BLaER1 treated with 17β-estradiol and CSF1 and Interleukin-3, amounts not matched to agents 10 nM and 100 nM (cell line): Measurements from ENCODE around the gene GRK5.
A peak's percentile ranks its signal among the peaks of the same experiment; 100 is the strongest.

Source experiments
- H3K27ac ChIP-seq, 11 experiments: shearing (Covaris generic); formaldehyde crosslinking; 2 replicates each; pipeline ENCODE4 v1.8.1; 2022
- H3K27me3 ChIP-seq, 11 experiments: shearing (Covaris generic); formaldehyde crosslinking; 2 replicates each; pipeline ENCODE4 v1.8.1; 2022
- H3K36me3 ChIP-seq, 11 experiments: shearing (Covaris generic); formaldehyde crosslinking; 2 replicates each; pipeline ENCODE4 v1.8.1; 2022
- H3K4me1 ChIP-seq, 10 experiments: shearing (Covaris generic); formaldehyde crosslinking; 2 replicates each; pipeline ENCODE4 v1.8.1; 2022
- H3K4me2 ChIP-seq, 11 experiments: shearing (Covaris generic); formaldehyde crosslinking; 2 replicates each; pipeline ENCODE4 v1.8.1; 2022
- H3K4me3 ChIP-seq, 10 experiments: shearing (Covaris generic); formaldehyde crosslinking; 2 replicates each; pipeline ENCODE4 v1.8.1; 2022
- H3K9ac ChIP-seq, 11 experiments: shearing (Covaris generic); formaldehyde crosslinking; 2 replicates each; pipeline ENCODE4 v1.8.1; 2022
- H3K9me3 ChIP-seq, 11 experiments: shearing (Covaris generic); formaldehyde crosslinking; replicated peaks in 1 of 11; 2 replicates each; pipeline ENCODE4 v1.8.1; 2022
- H4K20me1 ChIP-seq, 11 experiments: shearing (Covaris generic); formaldehyde crosslinking; 2 replicates each; pipeline ENCODE4 v1.8.1; 2022
- Cebpa-rat ChIP-seq, 11 experiments: shearing (Covaris generic); IDR thresholded peaks; 2 replicates each; pipeline ENCODE4 v1.8.1; 2022

The GRK5 gene

DNA sequence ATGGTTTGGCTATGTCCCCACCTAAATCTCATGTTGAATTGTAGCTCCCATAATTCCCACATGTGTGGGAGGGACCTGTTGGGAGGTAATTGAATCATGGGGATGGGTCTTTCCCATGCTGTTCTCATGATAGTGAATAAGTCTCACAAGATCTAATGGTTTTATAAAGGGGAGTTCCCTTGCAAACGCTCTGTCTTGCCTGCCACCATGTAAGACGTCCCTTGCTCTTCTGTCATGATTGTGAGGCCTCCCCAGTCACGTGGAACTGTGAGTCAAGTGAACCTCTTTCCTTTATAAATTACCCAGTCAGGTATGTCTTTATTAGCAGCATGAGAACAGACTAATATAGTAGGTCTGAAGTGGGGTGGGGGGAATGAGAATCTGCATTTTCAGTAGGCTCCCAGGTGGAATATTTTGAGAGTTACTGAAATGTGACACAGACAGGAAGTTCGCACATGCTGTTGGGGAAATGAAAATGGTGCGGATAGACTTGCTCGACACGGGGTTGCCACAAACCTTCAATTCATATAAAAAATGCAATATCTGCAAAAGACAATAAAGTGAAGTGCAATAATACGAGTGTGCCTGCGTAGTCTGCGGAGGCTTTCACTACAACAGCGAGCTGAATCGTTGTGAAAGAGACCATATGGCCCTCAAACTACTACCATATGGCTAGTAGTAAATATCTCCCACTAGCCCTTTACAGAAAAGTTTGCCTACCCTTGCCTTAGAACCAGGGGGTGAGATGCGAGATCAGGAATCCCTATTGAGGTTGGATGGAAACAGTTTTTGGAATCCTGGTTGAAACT is 166.1 kb downstream of the GRK5 start:
- Histone ChIP-seq H3K36me3 (no peaks in the 10 kb centered on the region), H3K9ac (no peak overlapping the region), H3K27ac (no peak overlapping the region), H3K4me2 (peak overlapping the region; percentile 20 to 98 (median 61)), H3K4me1 (peaks cover 48 to 65% (median 56%) of the 10 kb centered on the region in 10 experiments), H4K20me1 (peaks cover 0 to 12% (median 0%) of the 10 kb centered on the region in 11 experiments; a peak in 8 of 22 replicates), H3K4me3 (no peak overlapping the region), H3K9me3 (peaks cover 0 to 6% (median 0%) of the 10 kb centered on the region in 11 experiments; a peak in 3 of 22 replicates), H3K27me3 (no peaks in the 10 kb centered on the region; a peak in 1 of 22 replicates)
- TF ChIP-seq Cebpa-rat (IDR thresholded peaks at IDR 0.05): no peak

GRCh38 chr10:119374236-119374635 is 166.9 kb downstream of the GRK5 start:
- Histone ChIP-seq H3K4me2 (peak overlapping the region; percentile 20 to 98 (median 61)), H3K4me1 (peaks cover 41 to 58% (median 49%) of the 10 kb centered on the region in 10 experiments), H3K27ac (no peak overlapping the region), H3K9ac (no peak overlapping the region), H4K20me1 (peaks cover 0 to 10% (median 0%) of the 10 kb centered on the region in 11 experiments; a peak in 7 of 22 replicates), H3K4me3 (no peak overlapping the region), H3K9me3 (peaks cover 0 to 6% (median 0%) of the 10 kb centered on the region in 11 experiments; a peak in 3 of 22 replicates), H3K27me3 (no peaks in the 10 kb centered on the region), H3K36me3 (no peaks in the 10 kb centered on the region)
- TF ChIP-seq Cebpa-rat (IDR thresholded peaks at IDR 0.05): no peak

DNA sequence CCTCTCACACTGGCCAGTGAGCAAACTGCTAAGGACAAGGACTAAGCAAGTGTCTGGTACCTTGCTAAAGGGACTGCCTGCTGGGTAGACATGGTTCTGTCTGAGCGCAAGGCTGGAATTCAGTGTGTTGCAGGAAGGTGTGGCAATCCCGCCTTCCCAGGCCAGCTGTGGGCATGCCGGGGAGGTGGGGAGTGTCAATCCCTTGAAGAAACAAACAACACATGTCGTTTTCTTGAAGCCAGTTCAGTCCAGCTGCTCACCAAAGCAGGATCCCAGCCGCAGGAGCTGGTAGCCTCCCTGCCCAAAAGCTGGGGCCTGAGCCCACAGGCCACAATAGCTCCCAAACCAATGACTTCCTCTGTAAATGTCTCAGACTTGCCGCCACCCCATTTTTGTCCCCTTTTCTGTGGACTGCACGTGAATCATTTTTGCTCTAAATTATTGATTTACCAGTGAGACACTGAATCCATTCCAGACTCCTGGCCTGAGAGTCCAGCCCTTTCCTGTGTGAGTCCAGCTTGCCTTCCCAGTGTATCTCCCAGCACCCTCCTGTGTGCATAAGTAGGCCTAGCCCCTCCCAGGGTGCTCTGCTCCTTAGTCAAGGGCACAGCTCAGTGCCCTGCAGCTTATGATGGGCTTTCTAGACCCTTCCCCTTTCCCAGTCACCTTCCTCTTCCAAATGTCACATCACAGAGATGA is 168.4 kb downstream of the GRK5 start:
- no peak overlapping the region for H3K9ac ChIP-seq
- H3K9me3 ChIP-seq: peaks cover 0 to 17% (median 2%) of the 10 kb centered on the region in 11 experiments; a peak in 7 of 22 replicates
- no peak for TF ChIP-seq Cebpa-rat (IDR thresholded peaks at IDR 0.05)
- no peak overlapping the region for H3K27ac ChIP-seq
- no peaks in the 10 kb centered on the region for H3K27me3 ChIP-seq
- H4K20me1 ChIP-seq: no peaks in the 10 kb centered on the region
- H3K36me3 ChIP-seq: no peaks in the 10 kb centered on the region
- peak overlapping the region in 3 of 11 experiments; percentile 1 to 11 (median 10); a peak in 1 of 22 replicates for H3K4me2 ChIP-seq
- H3K4me3 ChIP-seq: no peak overlapping the region
- peaks cover 26 to 58% (median 40%) of the 10 kb centered on the region in 10 experiments for H3K4me1 ChIP-seq

DNA sequence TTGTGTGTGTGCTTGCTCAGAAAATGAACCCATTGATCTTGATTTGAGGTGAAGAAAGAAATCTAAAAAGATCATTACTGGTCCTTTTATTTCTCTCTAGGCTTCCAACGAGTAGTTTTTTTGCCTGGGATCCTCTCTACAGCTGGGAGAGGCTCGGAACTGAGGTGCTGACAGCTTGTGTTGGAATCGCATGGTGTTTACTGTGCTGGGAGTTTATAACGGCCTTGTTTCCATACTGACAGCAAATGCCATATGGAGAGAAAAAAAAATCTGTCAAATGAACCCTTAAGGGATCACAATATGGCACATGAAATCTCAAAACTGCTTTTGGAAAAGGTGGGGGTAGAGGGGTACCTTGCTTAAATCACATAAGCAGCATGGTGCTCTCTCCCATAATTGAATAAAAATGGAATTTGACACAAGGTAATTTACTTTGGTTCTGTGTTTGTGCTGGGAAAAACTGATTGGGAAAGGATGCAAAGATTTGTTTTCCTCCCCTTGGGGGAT is 170.1 kb downstream of the GRK5 start:
- Histone ChIP-seq H4K20me1 (no peaks in the 10 kb centered on the region), H3K4me1 (peaks cover 26 to 60% (median 40%) of the 10 kb centered on the region in 10 experiments), H3K4me2 (no peak overlapping the region), H3K27me3 (no peaks in the 10 kb centered on the region), H3K9ac (no peak overlapping the region), H3K9me3 (peaks cover 0 to 26% (median 9%) of the 10 kb centered on the region in 11 experiments; a peak in 11 of 22 replicates), H3K36me3 (no peaks in the 10 kb centered on the region), H3K27ac (no peak overlapping the region), H3K4me3 (no peak overlapping the region)
- no peak for TF ChIP-seq Cebpa-rat (IDR thresholded peaks at IDR 0.05)

GRCh38 chr10:119377958-119378736 is 170.8 kb downstream of the GRK5 start:
- Histone ChIP-seq H3K27ac (no peak overlapping the region), H3K4me3 (no peak overlapping the region), H3K27me3 (no peaks in the 10 kb centered on the region), H3K36me3 (no peaks in the 10 kb centered on the region), H4K20me1 (no peaks in the 10 kb centered on the region), H3K9me3 (peaks cover 0 to 26% (median 9%) of the 10 kb centered on the region in 11 experiments; a peak in 11 of 22 replicates), H3K4me2 (no peak overlapping the region), H3K4me1 (peaks cover 32 to 61% (median 42%) of the 10 kb centered on the region in 10 experiments), H3K9ac (no peak overlapping the region)
- no peak for TF ChIP-seq Cebpa-rat (IDR thresholded peaks at IDR 0.05)

DNA sequence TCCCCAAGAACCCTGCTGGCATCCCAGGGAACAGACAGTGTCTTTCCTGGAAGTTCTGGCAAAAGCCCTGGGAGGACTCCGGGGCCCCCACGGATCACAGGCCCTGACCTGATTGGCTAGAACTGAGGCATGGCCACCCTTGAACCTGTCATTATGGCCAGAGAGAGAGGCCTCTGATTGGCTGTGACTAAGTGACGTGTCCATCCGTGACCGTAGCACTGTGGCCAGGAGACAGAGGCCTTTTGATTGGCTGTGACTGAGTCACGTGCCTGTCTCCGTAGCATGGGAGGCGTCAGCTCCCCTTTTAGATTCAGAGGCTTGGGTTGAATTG is 171.3 kb downstream of the GRK5 start:
- TF ChIP-seq Cebpa-rat (IDR thresholded peaks at IDR 0.05): no peak
- H3K4me3 ChIP-seq: no peak overlapping the region
- no peaks in the 10 kb centered on the region for H3K36me3 ChIP-seq
- H3K4me1 ChIP-seq: peaks cover 32 to 61% (median 42%) of the 10 kb centered on the region in 10 experiments
- no peak overlapping the region for H3K27ac ChIP-seq
- H3K9ac ChIP-seq: no peak overlapping the region
- no peak overlapping the region for H3K4me2 ChIP-seq
- no peaks in the 10 kb centered on the region for H4K20me1 ChIP-seq
- H3K9me3 ChIP-seq: peaks cover 0 to 26% (median 8%) of the 10 kb centered on the region in 11 experiments; a peak in 10 of 22 replicates
- H3K27me3 ChIP-seq: no peaks in the 10 kb centered on the region

- Histone ChIP-seq H3K36me3 (no peaks in the 10 kb centered on the region), H3K9me3 (peaks cover 0 to 26% (median 8%) of the 10 kb centered on the region in 11 experiments; a peak in 10 of 22 replicates), H3K4me2 (peak overlapping the region in 7 of 11 experiments; percentile 22 to 41 (median 34); a peak in 10 of 22 replicates), H3K4me3 (no peak overlapping the region), H4K20me1 (no peaks in the 10 kb centered on the region), H3K9ac (no peak overlapping the region), H3K4me1 (peaks cover 32 to 61% (median 43%) of the 10 kb centered on the region in 10 experiments), H3K27me3 (no peaks in the 10 kb centered on the region), H3K27ac (no peak overlapping the region; a peak in 2 of 22 replicates)
- TF ChIP-seq Cebpa-rat (IDR thresholded peaks at IDR 0.05): no peak
Measured at GRCh38 chr10:119379466-119380071, 172.2 kb downstream of the GRK5 start.

- H3K4me1 ChIP-seq: peaks cover 31 to 59% (median 46%) of the 10 kb centered on the region in 10 experiments
- no peaks in the 10 kb centered on the region for H3K36me3 ChIP-seq
- no peaks in the 10 kb centered on the region for H4K20me1 ChIP-seq
- TF ChIP-seq Cebpa-rat (IDR thresholded peaks at IDR 0.05): peak in 5 of 11 experiments; percentile 29 to 85 (median 57); a peak in 6 of 22 replicates
- peak overlapping the region in 9 of 11 experiments; percentile 49 to 73 (median 61); a peak in 18 of 22 replicates for H3K9ac ChIP-seq
- H3K9me3 ChIP-seq: peaks cover 0 to 45% (median 12%) of the 10 kb centered on the region in 11 experiments; a peak in 11 of 22 replicates
- H3K4me2 ChIP-seq: peak overlapping the region; percentile 63 to 84 (median 81)
- peak overlapping the region in 1 of 10 experiments; percentile 0; a peak in 1 of 20 replicates for H3K4me3 ChIP-seq
- H3K27me3 ChIP-seq: no peaks in the 10 kb centered on the region
- peak overlapping the region; percentile 45 to 87 (median 79); a peak in 21 of 22 replicates for H3K27ac ChIP-seq
Measured at GRCh38 chr10:119383174-119383856, 175.9 kb downstream of the GRK5 start.
